ENCODE measurements around the gene CCDC6. TPM values are rescaled to one million over a fixed set of nuclear protein-coding genes. Genes with fewer than 3 reads are reported as not detected.
"Not testable (repeated sequence)": the region's sequence is repeated elsewhere in the genome, so short reads cannot be mapped to it uniquely, and the experiment has no call there.

CCDC6 gene
- 57.6 TPM in 2 replicates for total RNA-seq
- long read RNA-seq, full-length matches to known transcripts, result 3 of 28 reads
- long read RNA-seq, partial matches to known transcripts, result 1 of 28 reads
- long read RNA-seq, other reads (novel, unspliced or antisense), result 24 of 28 reads

DNA sequence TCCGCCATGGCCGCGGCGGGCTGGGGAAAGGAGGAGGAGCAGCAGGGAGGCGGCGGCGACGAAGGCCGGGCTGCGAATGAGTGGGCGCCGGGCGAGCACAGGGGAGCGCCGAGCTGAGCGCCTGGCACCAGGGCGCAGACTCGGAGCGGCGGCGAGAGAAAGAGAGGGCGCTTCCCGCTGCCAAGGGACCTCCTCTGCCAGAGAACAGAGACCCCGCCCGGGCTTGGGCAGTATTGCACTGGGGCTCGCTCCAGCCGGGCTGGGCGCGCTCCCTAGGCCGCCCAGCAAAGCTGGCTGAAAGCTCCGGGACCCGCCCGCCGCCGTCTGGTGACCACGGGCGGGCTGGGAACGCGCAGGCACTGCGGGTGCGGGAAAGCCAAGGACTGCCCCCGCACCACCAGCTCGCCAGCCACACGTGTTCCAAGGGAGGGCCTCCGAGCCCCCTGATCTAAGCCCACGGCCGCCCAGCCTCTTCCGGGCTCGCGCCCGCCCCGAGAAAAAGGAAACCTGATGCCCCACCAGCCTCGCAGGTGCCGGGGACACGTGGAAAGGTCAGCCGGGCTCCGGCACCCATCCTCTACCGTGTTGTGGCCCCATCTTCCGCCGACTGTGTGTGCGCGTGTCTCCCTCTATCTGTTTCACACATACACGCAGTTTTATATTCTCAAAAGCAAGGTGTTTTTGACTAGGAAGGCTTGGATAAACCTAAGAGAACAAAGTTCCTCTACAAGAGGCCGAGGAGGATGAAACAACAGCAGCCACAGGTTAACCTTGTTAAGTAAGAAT is at the start of gene CCDC6:
CCDC6 (minus strand) TSS at position 140 of the 786 bp plus-strand sequence; CDS start at position 8, 132 bp downstream.
- Mint-ChIP-seq H3K36me3 (ENCODE audit: insufficient read depth) (peaks cover 4% of the 10 kb centered on the region), H3K27me3 (no peaks in the 10 kb centered on the region), H3K9me3 (ENCODE audit: low read depth) (no peaks in the 10 kb centered on the region), H3K27ac (peak within 1 kb of the TSS; percentile 99), H3K4me1 (ENCODE audit: low read depth) (peaks cover 45% of the 10 kb centered on the region), H3K4me3 (ENCODE audit: low read depth) (peak within 1 kb of the TSS; percentile 94)
- peak; percentile 90 for DNase-seq (ENCODE audit: low spot score, unreplicated experiment)
- TF ChIP-seq, protein P1, sequence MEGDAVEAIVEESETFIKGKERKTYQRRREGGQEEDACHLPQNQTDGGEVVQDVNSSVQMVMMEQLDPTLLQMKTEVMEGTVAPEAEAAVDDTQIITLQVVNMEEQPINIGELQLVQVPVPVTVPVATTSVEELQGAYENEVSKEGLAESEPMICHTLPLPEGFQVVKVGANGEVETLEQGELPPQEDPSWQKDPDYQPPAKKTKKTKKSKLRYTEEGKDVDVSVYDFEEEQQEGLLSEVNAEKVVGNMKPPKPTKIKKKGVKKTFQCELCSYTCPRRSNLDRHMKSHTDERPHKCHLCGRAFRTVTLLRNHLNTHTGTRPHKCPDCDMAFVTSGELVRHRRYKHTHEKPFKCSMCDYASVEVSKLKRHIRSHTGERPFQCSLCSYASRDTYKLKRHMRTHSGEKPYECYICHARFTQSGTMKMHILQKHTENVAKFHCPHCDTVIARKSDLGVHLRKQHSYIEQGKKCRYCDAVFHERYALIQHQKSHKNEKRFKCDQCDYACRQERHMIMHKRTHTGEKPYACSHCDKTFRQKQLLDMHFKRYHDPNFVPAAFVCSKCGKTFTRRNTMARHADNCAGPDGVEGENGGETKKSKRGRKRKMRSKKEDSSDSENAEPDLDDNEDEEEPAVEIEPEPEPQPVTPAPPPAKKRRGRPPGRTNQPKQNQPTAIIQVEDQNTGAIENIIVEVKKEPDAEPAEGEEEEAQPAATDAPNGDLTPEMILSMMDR (IDR thresholded peaks at IDR 0.05; ENCODE audit: unreplicated experiment), result peak; percentile 71

DNA sequence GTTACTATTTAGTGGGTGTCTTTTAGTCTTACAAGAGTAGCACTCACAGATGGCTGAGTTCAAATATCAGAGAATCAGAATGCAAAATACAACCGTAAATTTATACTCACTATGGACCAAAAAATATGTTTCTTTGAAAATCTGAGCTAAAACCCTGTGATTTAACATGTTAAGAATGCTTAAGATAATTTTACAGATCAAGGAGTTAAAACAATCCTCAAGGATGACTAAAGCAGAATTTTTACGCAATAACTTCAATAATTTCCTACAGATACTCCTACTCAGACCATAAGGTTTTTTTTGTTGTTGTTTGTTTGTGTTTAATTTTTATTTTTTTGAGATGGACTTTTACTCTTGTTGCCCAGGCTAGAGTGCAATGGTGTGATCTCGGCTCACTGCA is 47.9 kb upstream of the CCDC6 start:
- DNase-seq (ENCODE audit: low spot score, unreplicated experiment), result no peak
- Mint-ChIP-seq H3K27ac (no peak overlapping the region), H3K4me3 (ENCODE audit: low read depth) (no peak overlapping the region), H3K27me3 (no peaks in the 10 kb centered on the region), H3K36me3 (ENCODE audit: insufficient read depth) (no peaks in the 10 kb centered on the region), H3K4me1 (ENCODE audit: low read depth) (peaks cover 26% of the 10 kb centered on the region), H3K9me3 (ENCODE audit: low read depth) (peaks cover 5% of the 10 kb centered on the region)
- TF ChIP-seq, protein P1 (IDR thresholded peaks at IDR 0.05; ENCODE audit: unreplicated experiment), result no peak

DNA sequence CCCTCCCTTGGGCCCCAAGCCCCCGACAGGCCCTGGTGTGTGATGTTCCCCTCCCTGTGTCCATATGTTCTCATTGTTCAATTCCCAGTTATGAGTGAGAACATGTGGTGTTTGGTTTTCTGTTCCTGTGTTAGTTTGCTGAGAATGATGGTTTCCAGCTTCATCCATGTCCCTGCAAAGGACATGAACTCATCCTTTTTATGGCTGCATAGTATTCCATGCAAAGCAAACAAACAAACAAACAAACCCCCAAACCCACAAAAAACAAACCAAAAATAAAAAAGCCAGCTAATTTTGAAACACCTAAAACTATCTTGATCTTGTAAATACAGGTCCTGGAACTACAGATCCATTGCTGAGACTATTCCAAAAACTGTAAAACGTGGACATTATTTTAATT is 47.4 kb upstream of the CCDC6 start:
- not testable (repeated sequence) for H3K27ac Mint-ChIP-seq; H3K27me3 Mint-ChIP-seq; H3K36me3 Mint-ChIP-seq (ENCODE audit: insufficient read depth); H3K9me3 Mint-ChIP-seq (ENCODE audit: low read depth); DNase-seq (ENCODE audit: low spot score, unreplicated experiment); H3K4me3 Mint-ChIP-seq (ENCODE audit: low read depth)
- H3K4me1 Mint-ChIP-seq (ENCODE audit: low read depth), result peaks cover 28% of the 10 kb centered on the region

DNA sequence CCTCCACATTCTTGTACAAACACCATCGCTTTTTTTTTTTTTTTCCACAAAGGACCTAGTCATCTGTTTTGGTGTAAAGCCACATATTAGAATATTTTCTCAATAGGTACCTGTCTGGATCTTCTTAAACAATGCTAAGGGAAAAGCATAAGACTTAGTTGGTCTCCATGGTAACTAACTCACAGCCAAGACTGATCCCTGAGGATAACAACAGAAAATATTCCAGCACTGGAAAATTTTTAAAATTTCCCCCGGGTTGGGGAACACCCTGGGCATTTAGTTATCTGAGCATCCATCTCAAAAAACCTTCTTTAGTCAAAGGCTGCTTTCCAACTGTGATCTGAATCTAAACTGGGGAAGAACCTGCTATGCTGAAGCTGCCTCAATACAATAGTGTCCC is 43.7 kb upstream of the CCDC6 start:
- peaks cover 39% of the 10 kb centered on the region for H3K4me1 Mint-ChIP-seq (ENCODE audit: low read depth)
- H3K36me3 Mint-ChIP-seq (ENCODE audit: insufficient read depth), result no peaks in the 10 kb centered on the region
- TF ChIP-seq, protein P1 (IDR thresholded peaks at IDR 0.05; ENCODE audit: unreplicated experiment), result no peak
- no peak overlapping the region for H3K4me3 Mint-ChIP-seq (ENCODE audit: low read depth)
- H3K9me3 Mint-ChIP-seq (ENCODE audit: low read depth), result peaks cover 17% of the 10 kb centered on the region
- DNase-seq (ENCODE audit: low spot score, unreplicated experiment), result no peak
- no peak overlapping the region for H3K27ac Mint-ChIP-seq
- H3K27me3 Mint-ChIP-seq, result no peaks in the 10 kb centered on the region

DNA sequence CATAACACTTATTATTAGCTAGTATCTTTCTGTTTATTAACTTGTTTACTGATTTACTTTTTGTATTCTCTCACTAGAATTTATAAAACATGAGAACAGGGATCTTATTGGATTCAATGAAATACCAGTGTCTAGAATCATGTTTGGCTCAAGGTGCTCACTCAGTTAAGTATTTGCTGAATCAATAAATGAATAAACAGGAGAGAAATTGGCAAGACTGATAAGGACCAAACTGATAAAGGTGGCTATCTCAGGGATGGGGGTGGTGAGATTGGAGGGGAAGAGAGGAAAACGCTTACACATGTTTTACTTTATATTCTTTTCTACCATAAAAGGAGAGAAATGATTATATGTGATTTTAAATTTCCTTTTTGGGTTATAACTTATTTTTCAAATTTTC is 43.3 kb upstream of the CCDC6 start:
- H3K9me3 Mint-ChIP-seq (ENCODE audit: low read depth), result peaks cover 17% of the 10 kb centered on the region
- peaks cover 36% of the 10 kb centered on the region for H3K4me1 Mint-ChIP-seq (ENCODE audit: low read depth)
- no peak for DNase-seq (ENCODE audit: low spot score, unreplicated experiment)
- H3K27ac Mint-ChIP-seq, result peak overlapping the region; percentile 56
- peak overlapping the region; percentile 37 for H3K4me3 Mint-ChIP-seq (ENCODE audit: low read depth)
- no peaks in the 10 kb centered on the region for H3K27me3 Mint-ChIP-seq
- no peaks in the 10 kb centered on the region for H3K36me3 Mint-ChIP-seq (ENCODE audit: insufficient read depth)
- TF ChIP-seq, protein P1 (IDR thresholded peaks at IDR 0.05; ENCODE audit: unreplicated experiment), result no peak

DNA sequence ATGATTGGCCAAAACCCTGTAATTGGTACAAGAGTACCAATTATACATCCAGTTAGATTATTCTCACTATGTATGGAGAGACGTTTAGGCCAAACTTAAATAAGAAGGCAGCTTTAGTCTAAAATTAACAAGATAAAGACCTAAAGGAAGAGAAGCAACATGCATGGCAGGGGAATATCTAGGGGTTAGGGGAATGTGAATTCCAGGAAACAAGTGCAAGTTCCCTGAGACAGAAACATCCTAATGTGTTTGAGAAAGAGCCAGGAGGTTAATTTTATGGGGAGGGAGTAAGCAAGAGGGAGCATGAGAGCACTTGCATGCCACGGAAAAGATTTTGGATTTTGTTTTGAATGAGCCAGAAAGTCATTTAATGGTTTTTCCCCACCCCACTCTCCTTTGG is 39.6 kb upstream of the CCDC6 start:
- DNase-seq (ENCODE audit: low spot score, unreplicated experiment), result no peak
- Mint-ChIP-seq H3K9me3 (ENCODE audit: low read depth) (peaks cover 13% of the 10 kb centered on the region), H3K4me1 (ENCODE audit: low read depth) (peaks cover 36% of the 10 kb centered on the region), H3K4me3 (ENCODE audit: low read depth) (no peak overlapping the region), H3K36me3 (ENCODE audit: insufficient read depth) (no peaks in the 10 kb centered on the region), H3K27ac (no peak overlapping the region), H3K27me3 (no peaks in the 10 kb centered on the region)
- TF ChIP-seq, protein P1 (IDR thresholded peaks at IDR 0.05; ENCODE audit: unreplicated experiment), result no peak

Measured in progenitor cell of endocrine pancreas (in vitro differentiated cells).